Vagina (tissue), 2 donors: Measurements from ENCODE around the gene SYT5.

ENCODE experiments used
- POLR2A ChIP-seq, 2 donors: fragments of 450-650 bp; IDR thresholded peaks; one replicate each; pipeline ENCODE4 v1.6.1; 2017; ENCODE audit warnings: antibody characterized with exemption in 2 of 2, mild to moderate bottlenecking in 2 of 2, moderate library complexity in 2 of 2
- POLR2AphosphoS5 ChIP-seq, 2 donors: sonication (generic); formaldehyde crosslinking; IDR thresholded peaks; one replicate each; pipeline ENCODE4 v1.9.0; 2017; ENCODE audit warnings: antibody characterized with exemption in 2 of 2, mild to moderate bottlenecking in 2 of 2, low read depth in 1 of 2; ENCODE audit not compliant: insufficient read depth in 1 of 2

- no peak for TF ChIP-seq POLR2AphosphoS5 (IDR thresholded peaks at IDR 0.05; ENCODE audit: insufficient read depth in 1 of 2, low read depth in 1 of 2)
- TF ChIP-seq POLR2A (IDR thresholded peaks at IDR 0.05) = no peak
Observed at GRCh38 chr19:55160128-55160985, 19.7 kb downstream of the SYT5 start.
